Spleen (tissue), 7 donors: ENCODE results near the gene CHRNA4.

Experiments
- CTCF ChIP-seq, 11 experiments: fragments of 200-600 bp in 7 of 11; fragments of 450-650 bp in 4 of 11; sonication (generic) in 4 of 11; IDR thresholded peaks in 8 of 11; conservative IDR thresholded peaks in 3 of 11; 1 replicate in 7 of 11; 2 replicates in 4 of 11; pipeline versions ENCODE4 v1.4.0 to v1.8.0; 2016 to 2021; ENCODE audit warnings: antibody characterized with exemption in 11 of 11, inconsistent platforms in 4 of 11, mild to moderate bottlenecking in 1 of 11
- POLR2A ChIP-seq, 3 donors: fragments of 450-650 bp; IDR thresholded peaks; one replicate each; pipeline ENCODE4 v1.5.1; 2017; ENCODE audit warnings: antibody characterized with exemption in 3 of 3, mild to moderate bottlenecking in 1 of 3
- donor health status: DM: no; HTN: no; CAD: no; lungs with moderate emphysema.
- donor health status: DM: no; HTN: no; CAD: no.
- donor health status: DM: no; HTN: no; CAD: no.

GRCh38 chr20:63316502-63316921 is 44.6 kb downstream of the CHRNA4 start:
- TF ChIP-seq CTCF (IDR thresholded peaks at IDR 0.05 in 8 of 11, conservative IDR thresholded peaks at IDR 0.05 in 3 of 11) = no peak
- no peak for TF ChIP-seq POLR2A (IDR thresholded peaks at IDR 0.05)
